ENCODE data around the gene NDOR1.

NDOR1 gene

GRCh38 chr9:137236936-137237421, 31.5 kb downstream of the NDOR1 start:
- no peak for TF ChIP-seq CTCF (IDR thresholded peaks at IDR 0.05)

GRCh38 chr9:137237759-137238726, 32.5 kb downstream of the NDOR1 start:
- TF ChIP-seq CTCF (IDR thresholded peaks at IDR 0.05) = no peak

GRCh38 chr9:137240318-137240840, 34.9 kb downstream of the NDOR1 start:
- no peak for TF ChIP-seq CTCF (IDR thresholded peaks at IDR 0.05)

- no peak for TF ChIP-seq CTCF (IDR thresholded peaks at IDR 0.05)
These were observed 35.5 kb downstream of the NDOR1 start, which contains the start of gene TUBB4B for GRCh38 chr9:137240841-137241489. TSS of gene TUBB4B (plus strand) at chr9:137241287. CDS start at chr9:137241361, 74 bp downstream.

GRCh38 chr9:137241490-137242268, 36.2 kb downstream of the NDOR1 start:
- no peak for TF ChIP-seq CTCF (IDR thresholded peaks at IDR 0.05)

- no peak for TF ChIP-seq CTCF (IDR thresholded peaks at IDR 0.05)
These were observed 37.0 kb downstream of the NDOR1 start for GRCh38 chr9:137242269-137243203.

All from LNCAP (cell line).